Aorta (tissue), 5 donors: ENCODE data around the gene CYP2U1. TPM values are rescaled to one million over a fixed set of nuclear protein-coding genes. Genes with fewer than 3 reads are reported as not detected.
"Not testable (repeated sequence)": the region's sequence is repeated elsewhere in the genome, so short reads cannot be mapped to it uniquely, and the experiment has no call there.

ENCODE experiments used
- ATAC-seq: fragments of 200-7000 bp; cut with Tn5 transposase; one replicate; pipeline ENCODE4 v1.9.1; 2022; ENCODE audit warnings: moderate library complexity; ENCODE audit not compliant: low FRiP score
- DNase-seq, 2 donors: peaks; one replicate each; pipeline ENCODE4 v3.0.0-alpha.2; 2020
- H3K27ac ChIP-seq, 2 donors: one replicate each; pipeline ENCODE4 v1.5.1; 2013; ENCODE audit warnings: low read length in 2 of 2, mild to moderate bottlenecking in 2 of 2, moderate library complexity in 2 of 2, control low read depth in 1 of 2, inconsistent platforms in 1 of 2, low read depth in 1 of 2
- H3K27me3 ChIP-seq, 2 donors: one replicate each; pipeline ENCODE4 v1.6.1; 2013; ENCODE audit warnings: control low read depth in 1 of 2, low read length in 1 of 2, mild to moderate bottlenecking in 1 of 2, moderate library complexity in 1 of 2; ENCODE audit not compliant: insufficient read depth in 2 of 2, control insufficient read depth in 1 of 2
- H3K36me3 ChIP-seq, 2 donors: one replicate each; pipeline ENCODE4 v1.6.1; 2013; ENCODE audit warnings: control low read depth in 1 of 2, low read length in 1 of 2, mild to moderate bottlenecking in 1 of 2; ENCODE audit not compliant: insufficient read depth in 2 of 2, control insufficient read depth in 1 of 2
- H3K4me1 ChIP-seq, 2 donors: one replicate each; pipeline ENCODE4 v1.6.1; 2013; ENCODE audit warnings: low read length in 2 of 2, control low read depth in 1 of 2, mild to moderate bottlenecking in 1 of 2, moderate library complexity in 1 of 2; ENCODE audit not compliant: insufficient read depth in 2 of 2, control insufficient read depth in 1 of 2
- H3K4me3 ChIP-seq, 2 donors: one replicate each; pipeline ENCODE4 v1.5.1; 2013; ENCODE audit warnings: low read length in 2 of 2, control low read depth in 1 of 2, mild to moderate bottlenecking in 1 of 2
- H3K9me3 ChIP-seq: one replicate; pipeline ENCODE4 v1.6.1; 2013; ENCODE audit warnings: mild to moderate bottlenecking, low read length; ENCODE audit not compliant: control insufficient read depth
- WGBS, 2 donors: extraction: QIAGEN DNeasy Blood & Tissue Kit; methylation state at CpG; one replicate each; pipeline ENCODE4 v1.1.7; 2013; 5-methylcytosine and 5-hydroxymethylcytosine counted together
- intact Hi-C, 2 donors: fragments of 100-400 bp; cut with DNase I; formaldehyde crosslinking; loops; one replicate each; pipeline versions ENCODE4 v1.14.2 to v1.15.0; 2022
- polyA plus RNA-seq, 2 donors: library from polyadenylated mRNA; stranded (reverse); fragments of 200-250 nt; gene quantifications; one replicate each; pipeline ENCODE4 v1.2.3, GENCODE V29; 2013
- total RNA-seq, 2 donors: library from RNA; stranded (reverse); fragmentation: NEBNext Ultra II Directional; extraction: Animal tissue kit (Norgen Biotek cat#: 25700); gene quantifications; one replicate each; pipeline ENCODE4 v1.2.1, GENCODE V29; 2021
- donor health status: healthy with polysubstance abuse.
- donor health status: Bipolar disorder and iron deficiency.
- donor health status: DM: no; HTN: no; CAD: no.
- donor health status: DM: no; HTN: no; CAD: no.
- donor health status: DM: yes; HTN: yes; CAD: no.

CYP2U1 gene
- total and polyA plus RNA-seq, 4 donors: 5.3 to 16.7 (median 11.1) TPM

- Histone ChIP-seq H3K27ac (no peak overlapping the region), H3K4me3 (no peak overlapping the region), H3K4me1 (peaks cover 4 to 6% of the 10 kb centered on the region in 2 donors), H3K36me3 (no peaks in the 10 kb centered on the region), H3K27me3 (no peaks in the 10 kb centered on the region), H3K9me3 (no peaks in the 10 kb centered on the region)
- ATAC-seq (no peak), DNase-seq (no peak)
- intact Hi-C loops: loop anchor here in 1 of 2 donors (1.0 kb wide), 1 partner anchor 72 kb away; the partner anchor contains the start of gene SGMS2
- WGBS, 2 donors: 2 to 5% methylated on average over 1 of the region's 1 CpG
Observed at GRCh38 chr4:107896646-107897045, 34.7 kb upstream of the CYP2U1 start.

GRCh38 chr4:107897823-107898222 lies 33.5 kb upstream of the CYP2U1 start:
- H3K36me3 ChIP-seq: peaks cover 0 to 2% of the 10 kb centered on the region in 2 donors
- H3K27me3 ChIP-seq: no peaks in the 10 kb centered on the region
- DNase-seq: no peak
- intact Hi-C loops: no loop called here
- no peaks in the 10 kb centered on the region for H3K9me3 ChIP-seq
- H3K4me1 ChIP-seq: peaks cover 4 to 6% of the 10 kb centered on the region in 2 donors
- no peak overlapping the region for H3K27ac ChIP-seq
- ATAC-seq: no peak
- H3K4me3 ChIP-seq: no peak overlapping the region

- Histone ChIP-seq H3K36me3 (peaks cover 0 to 2% of the 10 kb centered on the region in 2 donors), H3K9me3 (no peaks in the 10 kb centered on the region), H3K4me3 (no peak overlapping the region), H3K27me3 (no peaks in the 10 kb centered on the region), H3K4me1 (peaks cover 4 to 6% of the 10 kb centered on the region in 2 donors), H3K27ac (no peak overlapping the region)
- WGBS, 2 donors: 89 to 91% methylated on average over 4 of the region's 4 CpGs
- intact Hi-C loops: no loop called here
- DNase-seq (no peak), ATAC-seq (no peak)
Observed at GRCh38 chr4:107900067-107900466, 31.3 kb upstream of the CYP2U1 start.

GRCh38 chr4:107900508-107900907 lies 30.8 kb upstream of the CYP2U1 start:
- WGBS, 2 donors: 94 to 97% methylated on average over 3 of the region's 3 CpGs

GRCh38 chr4:107901213-107901934 lies 30.0 kb upstream of the CYP2U1 start:
- no peak overlapping the region for H3K4me3 ChIP-seq
- peaks cover 0 to 2% of the 10 kb centered on the region in 2 donors for H3K36me3 ChIP-seq
- H3K4me1 ChIP-seq: peaks cover 0 to 1% of the 10 kb centered on the region in 2 donors
- H3K27me3 ChIP-seq: no peaks in the 10 kb centered on the region
- intact Hi-C loops: no loop called here
- H3K27ac ChIP-seq: no peak overlapping the region
- H3K9me3 ChIP-seq: no peaks in the 10 kb centered on the region
- DNase-seq (no peak), ATAC-seq (no peak)
- WGBS, 2 donors: 86 to 91% methylated on average over 2 of the region's 2 CpGs

More at GRCh38 chr4:107900508-107900907, 30.8 kb upstream of the CYP2U1 start:
- Histone ChIP-seq H3K27me3 (no peaks in the 10 kb centered on the region), H3K9me3 (no peaks in the 10 kb centered on the region), H3K4me3 (no peak overlapping the region), H3K36me3 (peaks cover 0 to 2% of the 10 kb centered on the region in 2 donors), H3K27ac (no peak overlapping the region), H3K4me1 (peaks cover 2 to 4% of the 10 kb centered on the region in 2 donors)
- intact Hi-C loops: no loop called here
- no peak for ATAC-seq
- no peak for DNase-seq

GRCh38 chr4:107902715-107903114 lies 28.6 kb upstream of the CYP2U1 start:
- no peaks in the 10 kb centered on the region for H3K27me3 ChIP-seq
- no peak overlapping the region for H3K27ac ChIP-seq
- peaks cover 0 to 2% of the 10 kb centered on the region in 2 donors for H3K36me3 ChIP-seq
- no peak overlapping the region for H3K4me3 ChIP-seq
- no peaks in the 10 kb centered on the region for H3K9me3 ChIP-seq
- no peak for DNase-seq
- 91 to 96% methylated on average over 2 of the region's 2 CpGs for WGBS, 2 donors
- peaks cover 0 to 1% of the 10 kb centered on the region in 2 donors for H3K4me1 ChIP-seq
- no peak for ATAC-seq
- intact Hi-C loops: no loop called here

GRCh38 chr4:107905082-107905481 lies 26.3 kb upstream of the CYP2U1 start:
- H3K4me1 ChIP-seq, DNase-seq, H3K27me3 ChIP-seq, H3K36me3 ChIP-seq, ATAC-seq, H3K27ac ChIP-seq, H3K4me3 ChIP-seq, intact Hi-C loops, H3K9me3 ChIP-seq: not testable (repeated sequence)
- WGBS, 2 donors: 97 to 99% methylated on average over 3 of the region's 3 CpGs

- H3K27ac ChIP-seq: no peak overlapping the region
- ATAC-seq: no peak
- no peak overlapping the region for H3K4me3 ChIP-seq
- no peaks in the 10 kb centered on the region for H3K27me3 ChIP-seq
- H3K4me1 ChIP-seq: peaks cover 0 to 1% of the 10 kb centered on the region in 2 donors
- no peaks in the 10 kb centered on the region for H3K9me3 ChIP-seq
- intact Hi-C loops: no loop called here
- WGBS, 2 donors: 93 to 95% methylated on average over 4 of the region's 4 CpGs
- DNase-seq: no peak
- peaks cover 4% of the 10 kb centered on the region in 2 donors for H3K36me3 ChIP-seq
Observed at GRCh38 chr4:107906458-107907100, 24.8 kb upstream of the CYP2U1 start.

- Histone ChIP-seq H3K4me3 (no peak overlapping the region), H3K4me1 (no peaks in the 10 kb centered on the region), H3K27ac (no peak overlapping the region), H3K36me3 (peaks cover 2 to 4% of the 10 kb centered on the region in 2 donors), H3K27me3 (no peaks in the 10 kb centered on the region), H3K9me3 (no peaks in the 10 kb centered on the region)
- intact Hi-C loops: no loop called here
- 93 to 94% methylated on average over 7 of the region's 7 CpGs for WGBS, 2 donors
- ATAC-seq: no peak
- DNase-seq: no peak
Observed at GRCh38 chr4:107908377-107908776, 23.0 kb upstream of the CYP2U1 start.
